CD4-positive, alpha-beta T cell (primary cell): ENCODE data around the gene SAMD3. TPM values are rescaled to one million over a fixed set of nuclear protein-coding genes. Genes with fewer than 3 reads are reported as not detected.

Source experiments
- ATAC-seq: fragments of 200-7000 bp; cut with Tn5 transposase; one replicate; pipeline ENCODE4 v1.10.0; 2022; ENCODE audit warnings: mild to moderate bottlenecking; ENCODE audit not compliant: poor library complexity
- CTCF ChIA-PET: fragments of 350-600 bp; sonication (Branson Sonifier 250); formaldehyde crosslinking; loops from one replicate; lab custom pipeline; 2021; ENCODE audit warnings: antibody characterized with exemption, inconsistent platforms; lab: Charles Lee
- POLR2A ChIA-PET: fragments of 350-600 bp; sonication (Branson Sonifier 250); formaldehyde crosslinking; loops from one replicate; lab custom pipeline; 2021; ENCODE audit warnings: antibody characterized with exemption, inconsistent platforms; lab: Charles Lee
- DNase-seq, 14 experiments: peaks; one replicate each; pipeline ENCODE4 v3.0.0-alpha.2; 2013 to 2020; ENCODE audit warnings: mixed read lengths in 2 of 14
- H3K27ac ChIP-seq, 2 donors: one replicate each; pipeline versions ENCODE4 v1.5.1 to v1.7.0; 2013; ENCODE audit warnings: low read length in 2 of 2, low read depth in 1 of 2, mild to moderate bottlenecking in 1 of 2
- H3K27me3 ChIP-seq, 2 experiments: 1 replicate in 1 of 2; 2 replicates in 1 of 2; pipeline versions ENCODE4 v1.6.1 to v1.7.0; 2013; ENCODE audit warnings: low read length in 2 of 2, control low read depth in 1 of 2, mild to moderate bottlenecking in 1 of 2, moderate library complexity in 1 of 2; ENCODE audit not compliant: insufficient read depth in 2 of 2, control insufficient read depth in 1 of 2
- H3K36me3 ChIP-seq: one replicate; pipeline ENCODE4 v1.6.1; 2013; ENCODE audit warnings: low read length, control low read depth; ENCODE audit not compliant: insufficient read depth
- H3K4me1 ChIP-seq: one replicate; pipeline ENCODE4 v1.6.1; 2013; ENCODE audit warnings: low read length, control low read depth; ENCODE audit not compliant: insufficient read depth
- H3K4me3 ChIP-seq: one replicate; pipeline ENCODE4 v1.5.1; 2013; ENCODE audit warnings: mild to moderate bottlenecking, low read length, moderate library complexity
- H3K9me3 ChIP-seq, 2 experiments: 1 replicate in 1 of 2; 2 replicates in 1 of 2; pipeline versions ENCODE4 v1.6.1 to v1.7.0; 2013; ENCODE audit warnings: low read length in 2 of 2, mild to moderate bottlenecking in 2 of 2, control low read depth in 1 of 2, moderate library complexity in 1 of 2; ENCODE audit not compliant: control insufficient read depth in 1 of 2, insufficient read depth in 1 of 2
- H3K27ac Mint-ChIP-seq: one replicate; pipeline ENCODE4 v1.8.0; 2020; ENCODE audit warnings: mixed read lengths
- H3K27me3 Mint-ChIP-seq: one replicate; pipeline ENCODE4 v1.8.0; 2021; ENCODE audit warnings: mixed read lengths
- H3K36me3 Mint-ChIP-seq: one replicate; pipeline ENCODE4 v1.8.0; 2021; ENCODE audit warnings: low read depth, mixed read lengths
- H3K4me1 Mint-ChIP-seq: one replicate; pipeline ENCODE4 v1.8.0; 2021; ENCODE audit warnings: low read depth, mixed read lengths
- H3K4me3 Mint-ChIP-seq: one replicate; pipeline ENCODE4 v1.8.0; 2020; ENCODE audit warnings: mild to moderate bottlenecking, mixed read lengths
- H3K9me3 Mint-ChIP-seq: one replicate; pipeline ENCODE4 v1.8.0; 2020; ENCODE audit warnings: mixed read lengths
- CTCF ChIP-seq: fragments of 200-600 bp; IDR thresholded peaks from one replicate; pipeline ENCODE4 v1.8.0; 2022; ENCODE audit warnings: antibody characterized with exemption, mild to moderate bottlenecking
- intact Hi-C, 2 experiments: fragments of 100-400 bp; cut with DNase I in 1 of 2; cut with micrococcal nuclease in 1 of 2; formaldehyde crosslinking; loops; one replicate each; pipeline versions ENCODE4 v1.15.1 to v1.9.0; 2023 to 2025; cut with DNase I, micrococcal nuclease
- total RNA-seq, 174 experiments: library from RNA in 2 of 174; stranded (reverse) in 2 of 174; gene quantifications; one replicate each; pipeline ENCODE4 v1.2.3 and lab custom pipeline; 2021 to 2026

SAMD3 gene
- total RNA-seq, 2 experiments from 2014 or later = 24.3 to 28.7 TPM

- Mint-ChIP-seq H3K36me3 (no peaks in the 10 kb centered on the region), H3K27ac (no peak overlapping the region), H3K4me1 (no peaks in the 10 kb centered on the region), H3K4me3 (no peak overlapping the region), H3K27me3 (no peaks in the 10 kb centered on the region), H3K9me3 (no peaks in the 10 kb centered on the region)
- ATAC-seq = no peak
- Histone ChIP-seq H3K9me3 (no peaks in the 10 kb centered on the region), H3K4me3 (no peak overlapping the region), H3K36me3 (no peaks in the 10 kb centered on the region), H3K4me1 (no peaks in the 10 kb centered on the region), H3K27me3 (no peaks in the 10 kb centered on the region), H3K27ac (no peak overlapping the region)
- intact Hi-C loops = no loop called here
- POLR2A ChIA-PET = no interaction called here
- no peak for TF ChIP-seq CTCF
- CTCF ChIA-PET = no interaction called here
- no peak for DNase-seq
Measured at GRCh38 chr6:130245267-130245666, 22.5 kb upstream of the SAMD3 start.

DNA sequence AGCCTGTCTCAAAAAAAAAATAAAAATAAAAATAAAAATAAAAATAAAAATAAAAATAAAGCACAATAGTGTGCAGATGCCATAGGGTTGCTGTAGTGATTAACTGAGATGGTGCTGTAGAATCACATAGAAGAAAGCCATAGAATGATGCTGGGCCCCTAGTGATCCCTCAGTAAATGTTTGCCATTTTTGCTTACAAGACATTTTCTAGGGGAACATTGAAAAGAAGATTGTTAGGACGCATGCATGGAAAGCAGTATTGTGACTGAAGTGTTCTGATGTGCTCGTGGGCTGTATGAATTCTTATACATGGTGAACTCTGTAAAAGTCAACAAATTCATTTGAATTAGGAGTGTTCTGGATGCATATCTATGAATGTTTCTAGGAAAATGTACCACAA, 22.0 kb upstream of the SAMD3 start:
- ChIA-PET CTCF (no interaction called here), POLR2A (no interaction called here)
- no peak overlapping the region for H3K4me3 ChIP-seq
- Mint-ChIP-seq H3K36me3 (no peaks in the 10 kb centered on the region), H3K4me1 (no peaks in the 10 kb centered on the region), H3K9me3 (no peaks in the 10 kb centered on the region), H3K27me3 (no peaks in the 10 kb centered on the region), H3K4me3 (no peak overlapping the region), H3K27ac (no peak overlapping the region)
- no peaks in the 10 kb centered on the region for H3K27me3 ChIP-seq
- no peak for DNase-seq
- H3K36me3 ChIP-seq = no peaks in the 10 kb centered on the region
- no peak for ATAC-seq
- H3K27ac ChIP-seq = no peak overlapping the region
- H3K9me3 ChIP-seq = no peaks in the 10 kb centered on the region
- intact Hi-C loops = no loop called here
- H3K4me1 ChIP-seq = no peaks in the 10 kb centered on the region
- TF ChIP-seq CTCF = no peak

- POLR2A ChIA-PET = interaction anchor here (0.7 kb wide), 1 partner anchor 41 kb away, joined by 3 read pairs; no protein-coding TSS in a partner anchor
- no peaks in the 10 kb centered on the region for H3K27me3 Mint-ChIP-seq
- no peak for TF ChIP-seq CTCF
Measured at GRCh38 chr6:130240232-130240631, 17.5 kb upstream of the SAMD3 start.

More at GRCh38 chr6:130240232-130240631, 17.5 kb upstream of the SAMD3 start:
- H3K4me1 Mint-ChIP-seq = no peaks in the 10 kb centered on the region
- Histone ChIP-seq H3K27me3 (no peaks in the 10 kb centered on the region), H3K27ac (no peak overlapping the region), H3K4me3 (no peak overlapping the region), H3K9me3 (no peaks in the 10 kb centered on the region), H3K4me1 (no peaks in the 10 kb centered on the region), H3K36me3 (no peaks in the 10 kb centered on the region)
- intact Hi-C loops = no loop called here
- H3K27ac Mint-ChIP-seq = no peak overlapping the region
- no peaks in the 10 kb centered on the region for H3K36me3 Mint-ChIP-seq
- CTCF ChIA-PET = interaction anchor here (1.7 kb wide), 1 partner anchor 17 kb away, joined by 5 read pairs; the partner anchor contains the start of gene SAMD3
- H3K9me3 Mint-ChIP-seq = no peaks in the 10 kb centered on the region
- DNase-seq (no peak), ATAC-seq (no peak)
- H3K4me3 Mint-ChIP-seq = no peak overlapping the region
